PC-3 (cell line): ENCODE results near the gene PTPRN2. TPM values are rescaled to one million over a fixed set of nuclear protein-coding genes. Genes with fewer than 3 reads are reported as not detected.

Experiments used
- ATAC-seq: fragments of 200-7000 bp; cut with Tn5 transposase; 2 replicates; pipeline ENCODE4 v1.9.1; 2020; ENCODE audit warnings: mild to moderate bottlenecking, moderate library complexity
- BruUV-seq: library from RNA; stranded (reverse); fragments of 400-500 nt; replicated peaks from 2 replicates; lab custom pipeline; 2021; lab: Mats Ljungman, UMichigan
- CTCF ChIA-PET: fragments of 300-600 bp; sonication (Branson Sonifier 250); formaldehyde crosslinking; loops from one replicate; lab custom pipeline; 2022; ENCODE audit warnings: antibody characterized with exemption; lab: Charles Lee
- POLR2A ChIA-PET: fragments of 300-600 bp; sonication (Branson Sonifier 250); formaldehyde crosslinking; loops from one replicate; lab custom pipeline; 2022; ENCODE audit warnings: antibody characterized with exemption; ENCODE audit not compliant: unreplicated experiment; lab: Charles Lee
- DNase-seq: peaks from one replicate; pipeline ENCODE4 v3.0.0-alpha.2; 2015
- H2AFZ ChIP-seq: fragments of 300-600 bp; sonication (generic); 2 replicates; pipeline ENCODE4 v1.6.0; 2016; ENCODE audit warnings: antibody characterized with exemption, low read length
- H3F3A ChIP-seq: fragments of 300-600 bp; sonication (generic); one replicate; pipeline ENCODE4 v1.6.0; 2017; ENCODE audit warnings: antibody characterized with exemption, low read length, control low read depth, mild to moderate bottlenecking; ENCODE audit not compliant: unreplicated experiment
- H3K27ac ChIP-seq: fragments of 300-600 bp; sonication (generic); 2 replicates; pipeline ENCODE4 v1.5.1; 2016; ENCODE audit warnings: mild to moderate bottlenecking, low read length
- H3K27me3 ChIP-seq: fragments of 300-600 bp; sonication (generic); 2 replicates; pipeline ENCODE4 v1.6.1; 2016; ENCODE audit warnings: low read length, mixed read lengths
- H3K36me3 ChIP-seq: fragments of 300-600 bp; sonication (generic); 2 replicates; pipeline ENCODE4 v1.6.1; 2016; ENCODE audit warnings: low read depth, mixed run types, low read length, mixed read lengths
- H3K4me1 ChIP-seq: fragments of 300-600 bp; sonication (generic); 2 replicates; pipeline ENCODE4 v1.5.1; 2016; ENCODE audit warnings: low read length; ENCODE audit not compliant: insufficient read depth
- H3K4me2 ChIP-seq: fragments of 300-600 bp; sonication (generic); 2 replicates; pipeline ENCODE4 v1.6.0; 2016; ENCODE audit warnings: low read length
- H3K4me3 ChIP-seq: fragments of 300-600 bp; sonication (generic); 2 replicates; pipeline ENCODE4 v1.5.1; 2016; ENCODE audit warnings: mild to moderate bottlenecking, low read length, mixed read lengths
- H3K79me2 ChIP-seq: fragments of 300-600 bp; sonication (generic); 2 replicates; pipeline ENCODE4 v1.6.1; 2017; ENCODE audit warnings: low read length, mixed read lengths
- H3K9ac ChIP-seq: fragments of 300-600 bp; sonication (generic); 2 replicates; pipeline ENCODE4 v1.6.0; 2016; ENCODE audit warnings: mild to moderate bottlenecking, low read length
- H3K9me2 ChIP-seq: fragments of 300-600 bp; sonication (generic); replicated peaks from 2 replicates; pipeline ENCODE4 v1.6.1; 2016; ENCODE audit warnings: mixed run types, low read length, mixed read lengths
- H3K9me3 ChIP-seq: fragments of 300-600 bp; sonication (generic); 2 replicates; pipeline ENCODE4 v1.6.1; 2016; ENCODE audit warnings: low read length, mixed read lengths
- H4K20me1 ChIP-seq: fragments of 300-600 bp; sonication (generic); 2 replicates; pipeline ENCODE4 v1.6.1; 2016; ENCODE audit warnings: low read length, mixed read lengths
- EZH2 ChIP-seq: fragments of 300-600 bp; sonication (generic); IDR thresholded peaks from one replicate; pipeline ENCODE4 v1.6.1; 2017; ENCODE audit warnings: antibody characterized with exemption, mild to moderate bottlenecking, low read length; ENCODE audit not compliant: unreplicated experiment
- EZH2phosphoT487 ChIP-seq: fragments of 300-600 bp; sonication (generic); IDR thresholded peaks from 2 replicates; pipeline ENCODE4 v1.6.1; 2018; ENCODE audit warnings: mild to moderate bottlenecking, antibody characterized with exemption, low read length, borderline replicate concordance
- intact Hi-C: fragments of 100-400 bp; cut with micrococcal nuclease; formaldehyde crosslinking; loops from 2 replicates; pipeline ENCODE4 v1.9.0; 2023
- total RNA-seq: library from RNA; depleted of rRNA; stranded (reverse); fragments of >200 nt; gene quantifications from 2 replicates; pipeline ENCODE4 v1.2.3, GENCODE V29; 2014
- TF ChIP-seq, protein P1 (sequence below): fragments of 300-600 bp; sonication (generic); conservative IDR thresholded peaks from 2 replicates; pipeline ENCODE4 v1.5.1; 2017; ENCODE audit warnings: antibody characterized with exemption, low read depth, mild to moderate bottlenecking, low read length

PTPRN2 gene
- total RNA-seq, 1 experiment from 2014 or later: 3.2 TPM

DNA sequence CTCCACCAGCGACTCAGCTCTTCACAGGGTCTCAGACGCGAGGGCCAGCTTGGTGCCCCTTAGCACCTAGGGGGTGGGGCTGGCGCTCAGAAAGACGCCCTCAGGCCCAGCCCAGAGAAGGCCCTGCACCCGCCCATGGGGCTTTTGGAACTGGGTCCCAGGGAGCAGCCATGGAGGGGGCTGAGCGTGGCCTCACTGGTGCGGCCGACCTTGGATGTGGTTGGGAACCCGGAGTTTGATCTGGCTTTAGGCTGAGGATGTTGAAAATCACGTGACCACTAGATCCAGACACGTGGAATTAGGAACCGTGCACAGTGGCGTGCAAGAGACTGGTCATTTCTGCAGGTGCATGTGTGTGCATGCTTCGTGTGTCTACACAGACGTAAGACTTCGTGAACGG lies 1065.4 kb downstream of the PTPRN2 start:
- ATAC-seq (no peak), DNase-seq (no peak)
- CTCF ChIA-PET: no interaction called here
- POLR2A ChIA-PET: no interaction called here
- no peaks in the 10 kb centered on the region for H3K79me2 ChIP-seq
- H4K20me1 ChIP-seq: no peaks in the 10 kb centered on the region
- intact Hi-C loops: no loop called here
- H3F3A ChIP-seq: no peaks in the 10 kb centered on the region
- no peaks in the 10 kb centered on the region for H3K36me3 ChIP-seq
- H3K27me3 ChIP-seq: no peaks in the 10 kb centered on the region
- H3K9me2 ChIP-seq: no peaks in the 10 kb centered on the region
- TF ChIP-seq EZH2phosphoT487 (no peak), EZH2 (no peak)
- TF ChIP-seq, protein P1, sequence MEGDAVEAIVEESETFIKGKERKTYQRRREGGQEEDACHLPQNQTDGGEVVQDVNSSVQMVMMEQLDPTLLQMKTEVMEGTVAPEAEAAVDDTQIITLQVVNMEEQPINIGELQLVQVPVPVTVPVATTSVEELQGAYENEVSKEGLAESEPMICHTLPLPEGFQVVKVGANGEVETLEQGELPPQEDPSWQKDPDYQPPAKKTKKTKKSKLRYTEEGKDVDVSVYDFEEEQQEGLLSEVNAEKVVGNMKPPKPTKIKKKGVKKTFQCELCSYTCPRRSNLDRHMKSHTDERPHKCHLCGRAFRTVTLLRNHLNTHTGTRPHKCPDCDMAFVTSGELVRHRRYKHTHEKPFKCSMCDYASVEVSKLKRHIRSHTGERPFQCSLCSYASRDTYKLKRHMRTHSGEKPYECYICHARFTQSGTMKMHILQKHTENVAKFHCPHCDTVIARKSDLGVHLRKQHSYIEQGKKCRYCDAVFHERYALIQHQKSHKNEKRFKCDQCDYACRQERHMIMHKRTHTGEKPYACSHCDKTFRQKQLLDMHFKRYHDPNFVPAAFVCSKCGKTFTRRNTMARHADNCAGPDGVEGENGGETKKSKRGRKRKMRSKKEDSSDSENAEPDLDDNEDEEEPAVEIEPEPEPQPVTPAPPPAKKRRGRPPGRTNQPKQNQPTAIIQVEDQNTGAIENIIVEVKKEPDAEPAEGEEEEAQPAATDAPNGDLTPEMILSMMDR: no peak
- no peaks in the 10 kb centered on the region for H3K9me3 ChIP-seq
- H3K4me1 ChIP-seq: no peaks in the 10 kb centered on the region
- no peak overlapping the region for H2AFZ ChIP-seq
- no peak overlapping the region for H3K27ac ChIP-seq
- no TSS peak for BruUV-seq
- H3K4me2 ChIP-seq: no peak overlapping the region
- H3K4me3 ChIP-seq: no peak overlapping the region
- no peak overlapping the region for H3K9ac ChIP-seq

DNA sequence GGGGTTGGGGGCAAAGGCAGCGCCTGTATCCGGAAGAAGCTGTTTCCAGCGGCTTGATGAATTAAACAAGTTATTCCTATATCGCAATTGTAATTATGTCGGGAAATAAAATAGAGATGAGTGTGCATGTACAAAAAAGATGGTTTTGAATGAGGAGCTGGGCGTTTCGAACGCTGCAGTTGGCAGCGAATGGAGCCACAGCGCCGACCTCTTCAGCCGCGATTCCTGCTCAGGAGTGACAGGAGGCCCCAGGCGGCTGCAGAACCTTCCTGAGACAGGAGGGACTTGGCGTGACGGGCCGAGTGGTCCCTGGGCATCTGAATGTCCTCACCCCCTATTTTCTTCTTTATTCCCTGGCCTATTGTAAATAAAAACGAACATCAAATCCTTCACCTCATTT lies 1065.9 kb downstream of the PTPRN2 start:
- intact Hi-C loops: no loop called here
- Histone ChIP-seq H3K9ac (no peak overlapping the region), H3K27me3 (no peaks in the 10 kb centered on the region), H3K4me2 (no peak overlapping the region), H3K4me1 (no peaks in the 10 kb centered on the region), H2AFZ (no peak overlapping the region), H4K20me1 (no peaks in the 10 kb centered on the region), H3K4me3 (no peak overlapping the region), H3K36me3 (no peaks in the 10 kb centered on the region), H3K9me3 (no peaks in the 10 kb centered on the region), H3K79me2 (no peaks in the 10 kb centered on the region), H3F3A (no peaks in the 10 kb centered on the region), H3K9me2 (no peaks in the 10 kb centered on the region), H3K27ac (no peak overlapping the region)
- ATAC-seq: no peak
- DNase-seq: no peak
- ChIA-PET POLR2A (no interaction called here), CTCF (no interaction called here)
- TF ChIP-seq, protein P1: no peak
- TF ChIP-seq EZH2phosphoT487 (no peak), EZH2 (no peak)
- BruUV-seq: no TSS peak

GRCh38 chr7:157521061-157521731 lies 1066.4 kb downstream of the PTPRN2 start:
- POLR2A ChIA-PET: no interaction called here

More at GRCh38 chr7:157521061-157521731, 1066.4 kb downstream of the PTPRN2 start:
- CTCF ChIA-PET: no interaction called here
- H3K27ac ChIP-seq: no peak overlapping the region
- H3K4me2 ChIP-seq: no peak overlapping the region
- no peak overlapping the region for H3K4me3 ChIP-seq
- H3K9ac ChIP-seq: no peak overlapping the region
- no peaks in the 10 kb centered on the region for H3K36me3 ChIP-seq
- intact Hi-C loops: no loop called here
- H3K9me3 ChIP-seq: no peaks in the 10 kb centered on the region
- TF ChIP-seq, protein P1: no peak
- no peak for TF ChIP-seq EZH2
- TF ChIP-seq EZH2phosphoT487: no peak
- DNase-seq: no peak
- no peaks in the 10 kb centered on the region for H3K4me1 ChIP-seq
- no peaks in the 10 kb centered on the region for H4K20me1 ChIP-seq
- no peak for ATAC-seq
- no peaks in the 10 kb centered on the region for H3K27me3 ChIP-seq
- H3K79me2 ChIP-seq: no peaks in the 10 kb centered on the region
- no TSS peak for BruUV-seq
- no peaks in the 10 kb centered on the region for H3K9me2 ChIP-seq
- no peaks in the 10 kb centered on the region for H3F3A ChIP-seq
- no peak overlapping the region for H2AFZ ChIP-seq
